K562 (cell line): Measurements from ENCODE around the gene SLC8A1.

Source experiments
- FOSL1 ChIP-seq: fragments of 200-800 bp; sonication (Bioruptor generic); conservative IDR thresholded peaks from 2 replicates; pipeline ENCODE4 v1.6.1; 2016; ENCODE audit warnings: missing genetic modification characterization, missing compliant biosample characterization
- KLF16 ChIP-seq: IDR thresholded peaks from 2 replicates; pipeline ENCODE4 v1.6.1; 2016; ENCODE audit warnings: antibody characterized with exemption
- POLR2AphosphoS5 ChIP-seq: IDR thresholded peaks from 2 replicates; pipeline ENCODE4 v1.6.1; 2011; ENCODE audit warnings: mild to moderate bottlenecking, low read depth, low read length, moderate library complexity; ENCODE audit not compliant: control insufficient read depth, insufficient read depth
- ZSCAN29 ChIP-seq: fragments of 450-650 bp; IDR thresholded peaks from 2 replicates; pipeline ENCODE4 v1.6.1; 2017

DNA sequence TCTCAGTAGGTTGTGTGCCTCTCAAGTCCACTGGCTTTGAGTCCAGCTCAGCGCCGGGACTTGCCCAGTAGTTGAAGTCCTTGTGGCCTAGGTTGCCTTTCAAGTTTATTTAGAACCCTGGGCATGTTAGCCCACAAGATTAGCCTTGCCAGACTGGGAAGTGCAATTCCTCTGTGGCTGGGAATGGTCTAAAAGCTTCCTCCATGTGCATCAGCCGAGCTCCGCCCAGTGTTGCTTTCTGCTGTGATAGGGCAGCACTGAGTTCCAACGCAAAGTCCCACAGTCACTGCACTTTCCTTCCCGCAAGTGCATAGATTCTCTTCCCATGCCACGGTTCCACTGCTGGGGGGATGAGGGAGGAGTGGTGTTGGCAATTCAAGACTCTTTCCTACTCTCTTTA, 364.0 kb downstream of the SLC8A1 start:
- TF ChIP-seq KLF16 (no peak), POLR2AphosphoS5 (no peak), ZSCAN29 (no peak), FOSL1 (tag) (no peak)
